Measurements from ENCODE around the gene FBXO22. TPM values are rescaled to one million over a fixed set of nuclear protein-coding genes. Genes with fewer than 3 reads are reported as not detected.

FBXO22 gene
- total RNA-seq, 1 donor from 2014 or later = 20.4 TPM

- no peak for TF ChIP-seq CTCF (IDR thresholded peaks at IDR 0.05)
- ATAC-seq (no peak), DNase-seq (no peak)
- Histone ChIP-seq H3K4me3 (no peak overlapping the region), H3K27ac (no peak overlapping the region), H3K27me3 (ENCODE audit: low read depth) (no peaks in the 10 kb centered on the region), H3K36me3 (no peaks in the 10 kb centered on the region), H3K9me3 (no peaks in the 10 kb centered on the region), H3K4me1 (no peaks in the 10 kb centered on the region)
- intact Hi-C loops (cut with DNase I) = no loop called here
Observed at GRCh38 chr15:75943713-75944215, 40.1 kb downstream of the FBXO22 start.

GRCh38 chr15:75945953-75946352 is 42.3 kb downstream of the FBXO22 start:
- ATAC-seq = no peak
- no peak for TF ChIP-seq CTCF (IDR thresholded peaks at IDR 0.05)
- H3K4me3 ChIP-seq = no peak overlapping the region
- no peaks in the 10 kb centered on the region for H3K27me3 ChIP-seq (ENCODE audit: low read depth)
- no peak for DNase-seq
- intact Hi-C loops (cut with DNase I) = no loop called here
- no peaks in the 10 kb centered on the region for H3K9me3 ChIP-seq
- H3K27ac ChIP-seq = no peak overlapping the region
- no peaks in the 10 kb centered on the region for H3K4me1 ChIP-seq
- no peaks in the 10 kb centered on the region for H3K36me3 ChIP-seq

- no peak for ATAC-seq
Observed at GRCh38 chr15:75947092-75947491, 43.4 kb downstream of the FBXO22 start.

GRCh38 chr15:75948761-75949296 is 45.2 kb downstream of the FBXO22 start:
- no peak for TF ChIP-seq CTCF (IDR thresholded peaks at IDR 0.05)
- DNase-seq (no peak), ATAC-seq (no peak)
- Histone ChIP-seq H3K27ac (no peak overlapping the region), H3K4me1 (no peaks in the 10 kb centered on the region), H3K27me3 (ENCODE audit: low read depth) (no peaks in the 10 kb centered on the region), H3K9me3 (no peaks in the 10 kb centered on the region), H3K36me3 (no peaks in the 10 kb centered on the region), H3K4me3 (no peak overlapping the region)
- intact Hi-C loops (cut with DNase I) = no loop called here

More at GRCh38 chr15:75947092-75947491, 43.4 kb downstream of the FBXO22 start:
- Histone ChIP-seq H3K36me3 (no peaks in the 10 kb centered on the region), H3K9me3 (no peaks in the 10 kb centered on the region), H3K4me1 (no peaks in the 10 kb centered on the region), H3K4me3 (no peak overlapping the region), H3K27me3 (ENCODE audit: low read depth) (no peaks in the 10 kb centered on the region), H3K27ac (no peak overlapping the region)
- intact Hi-C loops (cut with DNase I) = no loop called here
- TF ChIP-seq CTCF (IDR thresholded peaks at IDR 0.05) = no peak
- DNase-seq = no peak

GRCh38 chr15:75952525-75952924 is 48.8 kb downstream of the FBXO22 start:
- intact Hi-C loops (cut with DNase I) = no loop called here
- Histone ChIP-seq H3K27me3 (ENCODE audit: low read depth) (no peaks in the 10 kb centered on the region), H3K4me1 (no peaks in the 10 kb centered on the region), H3K4me3 (no peak overlapping the region), H3K9me3 (no peaks in the 10 kb centered on the region), H3K36me3 (no peaks in the 10 kb centered on the region), H3K27ac (no peak overlapping the region)
- ATAC-seq (no peak), DNase-seq (no peak)
- TF ChIP-seq CTCF (IDR thresholded peaks at IDR 0.05) = no peak
